Stimulated activated CD8-positive, alpha-beta memory T cell treated with anti-CD3 and anti-CD28 coated beads, Interleukin-15, amount 100 ng/mL, for 1 hour (primary cell): ENCODE results near the gene PARD3B.

Experiments used
- DNase-seq: peaks from one replicate; pipeline ENCODE4 v3.0.0-alpha.2; 2020; ENCODE audit warnings: low read depth

PARD3B gene

GRCh38 chr2:204770735-204771134 lies 225.5 kb downstream of the PARD3B start:
- DNase-seq: no peak

- no peak for DNase-seq
These were observed 226.4 kb downstream of the PARD3B start for GRCh38 chr2:204771721-204772120.

- DNase-seq: no peak
These were observed 227.3 kb downstream of the PARD3B start for GRCh38 chr2:204772546-204772945.

- no peak for DNase-seq
These were observed 230.5 kb downstream of the PARD3B start for GRCh38 chr2:204775766-204776165.

- DNase-seq: no peak
These were observed 231.7 kb downstream of the PARD3B start for GRCh38 chr2:204776781-204777559.

- no peak for DNase-seq
These were observed 234.5 kb downstream of the PARD3B start for GRCh38 chr2:204779771-204780170.

- DNase-seq: no peak
These were observed 236.7 kb downstream of the PARD3B start for GRCh38 chr2:204781941-204782340.

- DNase-seq: no peak
These were observed 244.8 kb downstream of the PARD3B start for GRCh38 chr2:204790076-204790475.

GRCh38 chr2:204791230-204791629 lies 246.0 kb downstream of the PARD3B start:
- DNase-seq: no peak

GRCh38 chr2:204794624-204795023 lies 249.3 kb downstream of the PARD3B start:
- DNase-seq: no peak

- no peak for DNase-seq
These were observed 249.9 kb downstream of the PARD3B start for GRCh38 chr2:204795156-204795555.

- no peak for DNase-seq
These were observed 251.3 kb downstream of the PARD3B start for GRCh38 chr2:204796581-204796980.

GRCh38 chr2:204799791-204800190 lies 254.5 kb downstream of the PARD3B start:
- no peak for DNase-seq

- DNase-seq: no peak
These were observed 263.2 kb downstream of the PARD3B start for GRCh38 chr2:204808494-204808893.

- no peak for DNase-seq
These were observed 279.6 kb downstream of the PARD3B start for GRCh38 chr2:204824751-204825453.

GRCh38 chr2:204825681-204826080 lies 280.4 kb downstream of the PARD3B start:
- no peak for DNase-seq

- no peak for DNase-seq
These were observed 282.7 kb downstream of the PARD3B start for GRCh38 chr2:204827701-204828590.

- no peak for DNase-seq
These were observed 289.6 kb downstream of the PARD3B start for GRCh38 chr2:204834716-204835384.

- DNase-seq: no peak
These were observed 290.5 kb downstream of the PARD3B start for GRCh38 chr2:204835786-204836185.

- DNase-seq: no peak
These were observed 295.2 kb downstream of the PARD3B start for GRCh38 chr2:204840504-204840903.

- DNase-seq: no peak
These were observed 296.8 kb downstream of the PARD3B start for GRCh38 chr2:204842068-204842467.
